Measurements from ENCODE around the gene PTCRA. TPM values are rescaled to one million over a fixed set of nuclear protein-coding genes. Genes with fewer than 3 reads are reported as not detected.

Gene PTCRA
- total and polyA plus RNA-seq, 2 donors (not counting 3 experiments of a cell fraction or from before 2014, with no cell fraction given): not detected

DNA sequence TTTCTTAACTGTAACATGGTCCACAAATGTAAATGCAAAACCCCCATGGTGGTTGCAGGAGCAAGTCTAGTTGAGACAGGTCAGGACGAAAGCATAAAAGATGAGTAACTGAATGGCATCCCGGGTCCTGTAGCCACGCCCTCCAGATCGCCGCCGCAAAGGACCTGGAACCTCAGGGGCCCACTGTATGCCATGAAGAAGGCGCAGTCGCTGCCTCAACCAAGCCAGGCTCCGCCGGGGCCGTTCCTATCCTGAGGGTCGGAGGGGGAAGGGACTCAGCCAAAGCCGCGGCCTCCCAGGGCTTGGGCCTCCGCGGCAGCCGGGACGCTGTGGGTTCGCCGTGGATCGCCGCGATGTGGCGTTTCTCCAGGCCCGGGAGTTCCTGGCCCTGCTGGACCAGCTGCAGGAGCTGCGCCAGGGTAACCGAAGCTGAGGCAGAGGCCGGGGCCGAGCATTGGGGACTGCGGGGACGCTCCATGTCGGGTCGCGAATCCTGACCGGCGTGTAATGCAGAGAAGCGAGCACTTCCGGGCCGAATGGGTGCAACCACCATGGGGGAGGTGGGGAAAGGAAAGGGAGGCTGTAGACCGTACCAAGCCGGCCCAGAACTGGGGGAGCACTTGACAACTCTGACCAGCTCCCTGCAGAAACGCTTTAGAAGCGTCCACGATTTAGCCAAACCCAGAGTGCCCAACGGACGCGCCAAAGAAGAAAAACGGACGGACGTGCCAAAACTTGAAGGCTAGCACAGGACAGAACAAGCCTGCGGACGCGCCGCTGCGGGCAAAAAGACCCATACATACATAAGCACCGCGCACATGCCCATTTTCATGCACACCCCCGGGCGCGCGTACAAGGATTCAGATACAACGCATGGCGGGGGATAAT, 25.3 kb upstream of the PTCRA start:
- Histone ChIP-seq H3K9me1 (replicated peaks; ENCODE audit: control insufficient read depth, extremely low read depth, insufficient read depth, low read length) (no peaks in the 10 kb centered on the region), H3K79me2 (ENCODE audit: control insufficient read depth, insufficient read depth, low read length) (no peaks in the 10 kb centered on the region), H3K36me3 (ENCODE audit: control insufficient read depth in 2 of 2, extremely low read depth in 1 of 2, insufficient read depth in 2 of 2, low read length in 2 of 2) (peaks cover 2 to 5% of the 10 kb centered on the region in 2 experiments), H3K27ac (ENCODE audit: insufficient read depth, low read depth, low read length) (peak overlapping the region; percentile 44), H3K9me3 (replicated peaks; ENCODE audit: control insufficient read depth, insufficient read depth, low read length) (no peaks in the 10 kb centered on the region), H2AFZ (ENCODE audit: low read depth, low read length) (peak overlapping the region; percentile 77), H3K4me1 (ENCODE audit: control insufficient read depth, extremely low read depth, insufficient read depth, low read length) (peaks cover 4% of the 10 kb centered on the region), H3K9ac (replicated peaks; ENCODE audit: extremely low read depth, insufficient read depth, low read length) (peak overlapping the region; percentile 78), H3K4me2 (ENCODE audit: insufficient read depth, low read length) (peak overlapping the region; percentile 22), H3K4me3 (replicated peaks in 1 of 3; ENCODE audit: insufficient read depth in 1 of 3, low read depth in 1 of 3, low read length in 3 of 3) (peak overlapping the region; percentile 26 to 68 (median 62)), H4K20me1 (replicated peaks; ENCODE audit: control insufficient read depth, extremely low read depth, insufficient read depth, low read length) (no peaks in the 10 kb centered on the region), H3K27me3 (ENCODE audit: control insufficient read depth in 2 of 2, insufficient read depth in 2 of 2, low read length in 2 of 2) (no peaks in the 10 kb centered on the region)
- ChIA-PET CTCF (interaction anchor here (0.7 kb wide), 1 partner anchor 228 kb away, joined by 5 read pairs; no protein-coding TSS in a partner anchor), POLR2A (interaction anchor here (1.2 kb wide), 2 partner anchors 8 to 11 kb away, joined by 5 read pairs; partner anchors contain the start of gene RPL7L1)
- BruUV-seq (replicated peaks): TSS peak; percentile 94
- dilution Hi-C loops (cut with MboI; ENCODE audit: extremely low pct_ligation_motif_present, low sequenced_read_pairs): no loop called here
- TF ChIP-seq MYC (IDR thresholded peaks at IDR 0.05; ENCODE audit: low read depth, low read length) (peak; percentile 35), JUN (IDR thresholded peaks at IDR 0.05; ENCODE audit: borderline replicate concordance, insufficient read depth, insufficient read length, low read depth) (no peak), GATA2 (IDR thresholded peaks at IDR 0.05; ENCODE audit: insufficient read depth, insufficient read length, low read depth, low read length) (no peak), POLR2A (IDR thresholded peaks at IDR 0.05; ENCODE audit: low read depth, low read length) (peak; percentile 95), EZH2 (IDR thresholded peaks at IDR 0.05; ENCODE audit: borderline replicate concordance, low read depth, low read length, severe bottlenecking) (no peak), FOS (IDR thresholded peaks at IDR 0.05; ENCODE audit: borderline replicate concordance, insufficient read depth, low read length) (no peak), POLR2AphosphoS5 (IDR thresholded peaks at IDR 0.05; ENCODE audit: insufficient read depth, low read depth, low read length) (peak; percentile 95)
- TF ChIP-seq, protein P1, sequence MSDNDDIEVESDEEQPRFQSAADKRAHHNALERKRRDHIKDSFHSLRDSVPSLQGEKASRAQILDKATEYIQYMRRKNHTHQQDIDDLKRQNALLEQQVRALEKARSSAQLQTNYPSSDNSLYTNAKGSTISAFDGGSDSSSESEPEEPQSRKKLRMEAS (IDR thresholded peaks at IDR 0.05; ENCODE audit: insufficient read depth, insufficient read length): no peak
- TF ChIP-seq, protein P2, sequence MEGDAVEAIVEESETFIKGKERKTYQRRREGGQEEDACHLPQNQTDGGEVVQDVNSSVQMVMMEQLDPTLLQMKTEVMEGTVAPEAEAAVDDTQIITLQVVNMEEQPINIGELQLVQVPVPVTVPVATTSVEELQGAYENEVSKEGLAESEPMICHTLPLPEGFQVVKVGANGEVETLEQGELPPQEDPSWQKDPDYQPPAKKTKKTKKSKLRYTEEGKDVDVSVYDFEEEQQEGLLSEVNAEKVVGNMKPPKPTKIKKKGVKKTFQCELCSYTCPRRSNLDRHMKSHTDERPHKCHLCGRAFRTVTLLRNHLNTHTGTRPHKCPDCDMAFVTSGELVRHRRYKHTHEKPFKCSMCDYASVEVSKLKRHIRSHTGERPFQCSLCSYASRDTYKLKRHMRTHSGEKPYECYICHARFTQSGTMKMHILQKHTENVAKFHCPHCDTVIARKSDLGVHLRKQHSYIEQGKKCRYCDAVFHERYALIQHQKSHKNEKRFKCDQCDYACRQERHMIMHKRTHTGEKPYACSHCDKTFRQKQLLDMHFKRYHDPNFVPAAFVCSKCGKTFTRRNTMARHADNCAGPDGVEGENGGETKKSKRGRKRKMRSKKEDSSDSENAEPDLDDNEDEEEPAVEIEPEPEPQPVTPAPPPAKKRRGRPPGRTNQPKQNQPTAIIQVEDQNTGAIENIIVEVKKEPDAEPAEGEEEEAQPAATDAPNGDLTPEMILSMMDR (IDR thresholded peaks at IDR 0.05; ENCODE audit: extremely low read depth in 1 of 2, insufficient read depth in 1 of 2, low read depth in 1 of 2, low read length in 2 of 2): no peak
- FAIRE-seq (peak; percentile 77), DNase-seq (ENCODE audit: low read depth, low spot score) (peak; percentile 95)
- intact Hi-C loops (cut with micrococcal nuclease): loop anchor here (1.0 to 5.0 kb wide), 3 partner anchors 9 to 143 kb away; partner anchors contain the start of genes RPL7L1 and TBCC

Measured in endothelial cell of umbilical vein (primary cell).